ENCODE results near the gene HCFC2. TPM values are rescaled to one million over a fixed set of nuclear protein-coding genes. Genes with fewer than 3 reads are reported as not detected.
"Not testable (repeated sequence)": the region's sequence is repeated elsewhere in the genome, so short reads cannot be mapped to it uniquely, and the experiment has no call there.

The HCFC2 gene
- polyA plus RNA-seq, 2 donors = 6.8 to 6.9 TPM

GRCh38 chr12:104105461-104105860 is 41.1 kb downstream of the HCFC2 start:
- Histone ChIP-seq H3K4me3 (ENCODE audit: low read depth in 1 of 2, low read length in 2 of 2) (no peak overlapping the region), H3K9me3 (ENCODE audit: control insufficient read depth in 2 of 2, insufficient read depth in 1 of 2, low read depth in 1 of 2, low read length in 1 of 2) (no peaks in the 10 kb centered on the region), H3K4me1 (ENCODE audit: control insufficient read depth in 2 of 2, insufficient read depth in 2 of 2, low read length in 1 of 2) (no peaks in the 10 kb centered on the region), H3K36me3 (ENCODE audit: control insufficient read depth in 2 of 2, insufficient read depth in 2 of 2, low read length in 1 of 2) (peaks cover 0 to 3% of the 10 kb centered on the region in 2 donors), H3K27ac (ENCODE audit: low read depth in 2 of 2, low read length in 1 of 2) (no peak overlapping the region), H3K27me3 (ENCODE audit: control insufficient read depth in 1 of 2, insufficient read depth in 2 of 2, low read length in 2 of 2) (no peaks in the 10 kb centered on the region)

GRCh38 chr12:104106965-104107364 is 42.6 kb downstream of the HCFC2 start:
- Histone ChIP-seq H3K36me3 (ENCODE audit: control insufficient read depth in 2 of 2, insufficient read depth in 2 of 2, low read length in 1 of 2) (no peaks in the 10 kb centered on the region), H3K4me3 (ENCODE audit: low read depth in 1 of 2, low read length in 2 of 2) (no peak overlapping the region), H3K4me1 (ENCODE audit: control insufficient read depth in 2 of 2, insufficient read depth in 2 of 2, low read length in 1 of 2) (no peaks in the 10 kb centered on the region), H3K27ac (ENCODE audit: low read depth in 2 of 2, low read length in 1 of 2) (no peak overlapping the region), H3K9me3 (ENCODE audit: control insufficient read depth in 2 of 2, insufficient read depth in 1 of 2, low read depth in 1 of 2, low read length in 1 of 2) (no peaks in the 10 kb centered on the region), H3K27me3 (ENCODE audit: control insufficient read depth in 1 of 2, insufficient read depth in 2 of 2, low read length in 2 of 2) (no peaks in the 10 kb centered on the region)
- WGBS, 2 donors = 87 to 88% methylated on average over 2 of the region's 2 CpGs

- no peaks in the 10 kb centered on the region for H3K9me3 ChIP-seq (ENCODE audit: control insufficient read depth in 2 of 2, insufficient read depth in 1 of 2, low read depth in 1 of 2, low read length in 1 of 2)
- no peak overlapping the region for H3K27ac ChIP-seq (ENCODE audit: low read depth in 2 of 2, low read length in 1 of 2)
- no peak overlapping the region for H3K4me3 ChIP-seq (ENCODE audit: low read depth in 1 of 2, low read length in 2 of 2)
- no peaks in the 10 kb centered on the region for H3K27me3 ChIP-seq (ENCODE audit: control insufficient read depth in 1 of 2, insufficient read depth in 2 of 2, low read length in 2 of 2)
- H3K4me1 ChIP-seq (ENCODE audit: control insufficient read depth in 2 of 2, insufficient read depth in 2 of 2, low read length in 1 of 2) = no peaks in the 10 kb centered on the region
- no peaks in the 10 kb centered on the region for H3K36me3 ChIP-seq (ENCODE audit: control insufficient read depth in 2 of 2, insufficient read depth in 2 of 2, low read length in 1 of 2)
- WGBS, 2 donors = 40 to 46% methylated on average over 6 of the region's 6 CpGs
These were observed 44.6 kb downstream of the HCFC2 start for GRCh38 chr12:104108755-104109445.

GRCh38 chr12:104109446-104110271 is 45.3 kb downstream of the HCFC2 start:
- Histone ChIP-seq H3K4me1 (ENCODE audit: control insufficient read depth in 2 of 2, insufficient read depth in 2 of 2, low read length in 1 of 2) (no peaks in the 10 kb centered on the region), H3K27ac (ENCODE audit: low read depth in 2 of 2, low read length in 1 of 2) (no peak overlapping the region), H3K9me3 (ENCODE audit: control insufficient read depth in 2 of 2, insufficient read depth in 1 of 2, low read depth in 1 of 2, low read length in 1 of 2) (no peaks in the 10 kb centered on the region), H3K4me3 (ENCODE audit: low read depth in 1 of 2, low read length in 2 of 2) (no peak overlapping the region), H3K36me3 (ENCODE audit: control insufficient read depth in 2 of 2, insufficient read depth in 2 of 2, low read length in 1 of 2) (no peaks in the 10 kb centered on the region), H3K27me3 (ENCODE audit: control insufficient read depth in 1 of 2, insufficient read depth in 2 of 2, low read length in 2 of 2) (no peaks in the 10 kb centered on the region)
- 75 to 80% methylated on average over 4 of the region's 4 CpGs for WGBS, 2 donors

- not testable (repeated sequence) for H3K4me1 ChIP-seq (ENCODE audit: control insufficient read depth in 2 of 2, insufficient read depth in 2 of 2, low read length in 1 of 2); H3K36me3 ChIP-seq (ENCODE audit: control insufficient read depth in 2 of 2, insufficient read depth in 2 of 2, low read length in 1 of 2); H3K4me3 ChIP-seq (ENCODE audit: low read depth in 1 of 2, low read length in 2 of 2); H3K9me3 ChIP-seq (ENCODE audit: control insufficient read depth in 2 of 2, insufficient read depth in 1 of 2, low read depth in 1 of 2, low read length in 1 of 2); H3K27me3 ChIP-seq (ENCODE audit: control insufficient read depth in 1 of 2, insufficient read depth in 2 of 2, low read length in 2 of 2); H3K27ac ChIP-seq (ENCODE audit: low read depth in 2 of 2, low read length in 1 of 2)
- WGBS, 2 donors = 63 to 73% methylated on average over 14 of the region's 14 CpGs
These were observed 50.7 kb downstream of the HCFC2 start for GRCh38 chr12:104114834-104115586.

- H3K27me3 ChIP-seq (ENCODE audit: control insufficient read depth in 1 of 2, insufficient read depth in 2 of 2, low read length in 2 of 2) = no peaks in the 10 kb centered on the region
- no peak overlapping the region for H3K27ac ChIP-seq (ENCODE audit: low read depth in 2 of 2, low read length in 1 of 2)
- no peaks in the 10 kb centered on the region for H3K4me1 ChIP-seq (ENCODE audit: control insufficient read depth in 2 of 2, insufficient read depth in 2 of 2, low read length in 1 of 2)
- H3K9me3 ChIP-seq (ENCODE audit: control insufficient read depth in 2 of 2, insufficient read depth in 1 of 2, low read depth in 1 of 2, low read length in 1 of 2) = no peaks in the 10 kb centered on the region
- H3K36me3 ChIP-seq (ENCODE audit: control insufficient read depth in 2 of 2, insufficient read depth in 2 of 2, low read length in 1 of 2) = no peaks in the 10 kb centered on the region
- H3K4me3 ChIP-seq (ENCODE audit: low read depth in 1 of 2, low read length in 2 of 2) = no peak overlapping the region
These were observed 51.2 kb downstream of the HCFC2 start for GRCh38 chr12:104115587-104115975.

- Histone ChIP-seq H3K4me3 (ENCODE audit: low read depth in 1 of 2, low read length in 2 of 2) (no peak overlapping the region), H3K4me1 (ENCODE audit: control insufficient read depth in 2 of 2, insufficient read depth in 2 of 2, low read length in 1 of 2) (no peaks in the 10 kb centered on the region), H3K27me3 (ENCODE audit: control insufficient read depth in 1 of 2, insufficient read depth in 2 of 2, low read length in 2 of 2) (no peaks in the 10 kb centered on the region), H3K9me3 (ENCODE audit: control insufficient read depth in 2 of 2, insufficient read depth in 1 of 2, low read depth in 1 of 2, low read length in 1 of 2) (no peaks in the 10 kb centered on the region), H3K36me3 (ENCODE audit: control insufficient read depth in 2 of 2, insufficient read depth in 2 of 2, low read length in 1 of 2) (no peaks in the 10 kb centered on the region), H3K27ac (ENCODE audit: low read depth in 2 of 2, low read length in 1 of 2) (no peak overlapping the region)
These were observed 56.7 kb downstream of the HCFC2 start for GRCh38 chr12:104121001-104121400.

- H3K27ac ChIP-seq (ENCODE audit: low read depth in 2 of 2, low read length in 1 of 2) = no peak overlapping the region
- no peaks in the 10 kb centered on the region for H3K4me1 ChIP-seq (ENCODE audit: control insufficient read depth in 2 of 2, insufficient read depth in 2 of 2, low read length in 1 of 2)
- H3K36me3 ChIP-seq (ENCODE audit: control insufficient read depth in 2 of 2, insufficient read depth in 2 of 2, low read length in 1 of 2) = no peaks in the 10 kb centered on the region
- WGBS, 2 donors = 94 to 98% methylated on average over 9 of the region's 9 CpGs
- H3K27me3 ChIP-seq (ENCODE audit: control insufficient read depth in 1 of 2, insufficient read depth in 2 of 2, low read length in 2 of 2) = no peaks in the 10 kb centered on the region
- H3K4me3 ChIP-seq (ENCODE audit: low read depth in 1 of 2, low read length in 2 of 2) = no peak overlapping the region
- H3K9me3 ChIP-seq (ENCODE audit: control insufficient read depth in 2 of 2, insufficient read depth in 1 of 2, low read depth in 1 of 2, low read length in 1 of 2) = no peaks in the 10 kb centered on the region
These were observed 58.0 kb downstream of the HCFC2 start for GRCh38 chr12:104122298-104122697.

- Histone ChIP-seq H3K27ac (ENCODE audit: low read depth in 2 of 2, low read length in 1 of 2) (no peak overlapping the region), H3K9me3 (ENCODE audit: control insufficient read depth in 2 of 2, insufficient read depth in 1 of 2, low read depth in 1 of 2, low read length in 1 of 2) (no peaks in the 10 kb centered on the region), H3K4me3 (ENCODE audit: low read depth in 1 of 2, low read length in 2 of 2) (no peak overlapping the region), H3K36me3 (ENCODE audit: control insufficient read depth in 2 of 2, insufficient read depth in 2 of 2, low read length in 1 of 2) (peaks cover 0 to 2% of the 10 kb centered on the region in 2 donors), H3K4me1 (ENCODE audit: control insufficient read depth in 2 of 2, insufficient read depth in 2 of 2, low read length in 1 of 2) (no peaks in the 10 kb centered on the region), H3K27me3 (ENCODE audit: control insufficient read depth in 1 of 2, insufficient read depth in 2 of 2, low read length in 2 of 2) (no peaks in the 10 kb centered on the region)
- WGBS, 2 donors = 84 to 92% methylated on average over 3 of the region's 3 CpGs
These were observed 62.2 kb downstream of the HCFC2 start for GRCh38 chr12:104126548-104126947.

Data from esophagus (tissue), 2 donors.